IMR-90 (cell line): Measurements from ENCODE around the gene FABP6. TPM values are rescaled to one million over a fixed set of nuclear protein-coding genes. Genes with fewer than 3 reads are reported as not detected.

Experiments used
- ATAC-seq: fragments of 200-7000 bp; cut with Tn5 transposase; 2 replicates; pipeline ENCODE4 v1.9.1; 2020; ENCODE audit warnings: low read depth, mild to moderate bottlenecking, moderate library complexity
- BruUV-seq: library from RNA; stranded (reverse); fragments of 400-500 nt; replicated peaks from 2 replicates; lab custom pipeline; 2021; lab: Mats Ljungman, UMichigan
- CTCF ChIA-PET: fragments of 300-600 bp; formaldehyde crosslinking; extraction: SDS; loops from one replicate; lab custom pipeline; 2021; ENCODE audit warnings: antibody characterized with exemption; lab: Yijun Ruan, JAX
- POLR2A ChIA-PET: fragments of 300-600 bp; sonication (Branson Sonifier 250); formaldehyde crosslinking; loops from one replicate; lab custom pipeline; 2022; ENCODE audit warnings: antibody characterized with exemption; ENCODE audit not compliant: unreplicated experiment; lab: Charles Lee
- DNase-seq: peaks from one replicate; pipeline ENCODE4 v3.0.0; 2013
- H2AFZ ChIP-seq: replicated peaks from 2 replicates; pipeline ENCODE3; 2013; ENCODE audit warnings: low read length, mild to moderate bottlenecking; ENCODE audit not compliant: poor library complexity
- H2AK5ac ChIP-seq: 2 replicates; pipeline ENCODE4 v1.6.1; 2013; ENCODE audit warnings: low read depth, low read length, inconsistent platforms
- H2AK9ac ChIP-seq: replicated peaks from 2 replicates; pipeline ENCODE3; 2013; ENCODE audit warnings: mild to moderate bottlenecking, low read depth, low read length, moderate library complexity; ENCODE audit not compliant: poor library complexity
- H2BK120ac ChIP-seq: 2 replicates; pipeline ENCODE4 v1.6.1; 2013; ENCODE audit warnings: low read depth, low read length, inconsistent platforms
- H2BK15ac ChIP-seq: 3 replicates; pipeline ENCODE4 v1.6.1; 2013; ENCODE audit warnings: low read depth, low read length, inconsistent platforms
- H2BK20ac ChIP-seq: 2 replicates; pipeline ENCODE4 v1.6.1; 2013; ENCODE audit warnings: low read depth, mild to moderate bottlenecking, inconsistent platforms, low read length, moderate library complexity
- H2BK5ac ChIP-seq: 2 replicates; pipeline ENCODE4 v1.6.1; 2013; ENCODE audit warnings: mild to moderate bottlenecking, low read depth, low read length, inconsistent platforms; ENCODE audit not compliant: poor library complexity, severe bottlenecking
- H3K14ac ChIP-seq: replicated peaks from 2 replicates; pipeline ENCODE4 v1.6.1; 2013; ENCODE audit warnings: low read depth, low read length, inconsistent platforms
- H3K18ac ChIP-seq: 2 replicates; pipeline ENCODE4 v1.6.1; 2013; ENCODE audit warnings: low read depth, low read length, control low read depth
- H3K23ac ChIP-seq: 2 replicates; pipeline ENCODE4 v1.6.1; 2013; ENCODE audit warnings: low read depth, low read length, inconsistent platforms
- H3K27ac ChIP-seq: 2 replicates; pipeline ENCODE4 v1.5.1; 2013; ENCODE audit warnings: mild to moderate bottlenecking, control low read depth, low read length; ENCODE audit not compliant: insufficient read depth
- H3K27me3 ChIP-seq: 2 replicates; pipeline ENCODE4 v1.6.1; 2013; ENCODE audit warnings: low read length; ENCODE audit not compliant: control insufficient read depth, insufficient read depth
- H3K36me3 ChIP-seq: 2 replicates; pipeline ENCODE4 v1.6.1; 2013; ENCODE audit warnings: low read length, mixed read lengths; ENCODE audit not compliant: control insufficient read depth, insufficient read depth
- H3K4ac ChIP-seq: 2 replicates; pipeline ENCODE4 v1.6.1; 2013; ENCODE audit warnings: low read depth, low read length, inconsistent platforms
- H3K4me1 ChIP-seq: 2 replicates; pipeline ENCODE4 v1.6.1; 2013; ENCODE audit warnings: low read length, mixed read lengths; ENCODE audit not compliant: control insufficient read depth, insufficient read depth
- H3K4me2 ChIP-seq: 2 replicates; pipeline ENCODE4 v1.6.1; 2013; ENCODE audit warnings: low read depth, mild to moderate bottlenecking, control low read depth, low read length, moderate library complexity
- H3K4me3 ChIP-seq: 2 replicates; pipeline ENCODE4 v1.5.1; 2013; ENCODE audit warnings: low read depth, mild to moderate bottlenecking, control low read depth, low read length, moderate library complexity; ENCODE audit not compliant: insufficient read depth
- H3K56ac ChIP-seq: 2 replicates; pipeline ENCODE4 v1.6.1; 2013; ENCODE audit warnings: low read length, inconsistent platforms; ENCODE audit not compliant: insufficient read depth; ENCODE audit errors: extremely low read depth
- H3K79me1 ChIP-seq, 2 experiments: 2 replicates each; pipeline ENCODE4 v1.6.1; 2013; ENCODE audit warnings: low read length in 2 of 2, inconsistent platforms in 1 of 2, low read depth in 1 of 2
- H3K9ac ChIP-seq: 2 replicates; pipeline ENCODE4 v1.6.1; 2013; ENCODE audit warnings: low read depth, low read length, control low read depth
- H3K9me1 ChIP-seq: 2 replicates; pipeline ENCODE4 v1.6.1; 2013; ENCODE audit warnings: low read length, inconsistent platforms; ENCODE audit not compliant: insufficient read depth
- H3K9me3 ChIP-seq: 2 replicates; pipeline ENCODE4 v1.6.1; 2013; ENCODE audit warnings: low read length; ENCODE audit not compliant: control insufficient read depth, insufficient read depth
- H4K20me1 ChIP-seq: 2 replicates; pipeline ENCODE4 v1.6.1; 2013; ENCODE audit warnings: low read length, inconsistent platforms; ENCODE audit not compliant: insufficient read depth
- H4K5ac ChIP-seq: 2 replicates; pipeline ENCODE4 v1.6.1; 2013; ENCODE audit warnings: mild to moderate bottlenecking, low read depth, low read length, control low read depth
- H4K8ac ChIP-seq, 2 experiments: 2 replicates each; pipeline ENCODE4 v1.6.1; 2013; ENCODE audit warnings: low read depth in 2 of 2, low read length in 2 of 2, control low read depth in 1 of 2, inconsistent platforms in 1 of 2
- H4K91ac ChIP-seq: 2 replicates; pipeline ENCODE4 v1.6.1; 2013; ENCODE audit warnings: low read depth, low read length, inconsistent platforms; ENCODE audit not compliant: insufficient read depth
- BHLHE40 ChIP-seq: fragments of 150-350 bp; IDR thresholded peaks from 2 replicates; pipeline ENCODE4 v1.6.1; 2016; ENCODE audit warnings: mild to moderate bottlenecking, low read depth, low read length
- ELK1 ChIP-seq: fragments of 150-350 bp; IDR thresholded peaks from 2 replicates; pipeline ENCODE4 v1.6.1; 2016; ENCODE audit warnings: low read depth, mild to moderate bottlenecking, low read length, moderate library complexity, borderline replicate concordance
- USF2 ChIP-seq: fragments of 150-350 bp; IDR thresholded peaks from 2 replicates; pipeline ENCODE4 v1.6.1; 2017; ENCODE audit warnings: mild to moderate bottlenecking, antibody characterized with exemption, low read length, low read depth
- WGBS, 2 experiments: methylation state at CpG; one replicate each; pipeline versions ENCODE4 v1.1.5 to v1.1.7; 2013; ENCODE audit warnings: missing lambda C conversion rate in 2 of 2; ENCODE audit not compliant: insufficient read length in 1 of 2; ENCODE audit errors: extremely low coverage in 2 of 2; 5-methylcytosine and 5-hydroxymethylcytosine counted together
- dilution Hi-C: fragments of 300-500 bp; cut with HindIII; formaldehyde crosslinking; loops from one replicate; pipeline ENCODE4 v1.14.3; 2018; ENCODE audit warnings: low sequenced_read_pairs; ENCODE audit not compliant: unreplicated experiment
- in situ Hi-C: fragments of 300-500 bp; cut with MboI; formaldehyde crosslinking; loops from 3 replicates; pipeline ENCODE4 v1.14.3; 2019; ENCODE audit warnings: low sequenced_read_pairs, inconsistent platforms, mixed read lengths
- intact Hi-C: fragments of 100-400 bp; cut with micrococcal nuclease; formaldehyde crosslinking; loops from 2 replicates; pipeline ENCODE4 v1.10.0; 2022
- polyA plus RNA-seq, 3 experiments: library from polyadenylated mRNA; depleted of rRNA; stranded (reverse); fragments of >200 nt; gene quantifications; 2 replicates each; pipeline ENCODE4 v1.2.3, GENCODE V29; 2012; ENCODE audit warnings: low replicate concordance in 1 of 3
- total RNA-seq: library from RNA; depleted of rRNA; stranded (reverse); fragments of >200 nt; gene quantifications from 2 replicates; pipeline ENCODE4 v1.2.3, GENCODE V29; 2012

Gene FABP6
- total and polyA plus RNA-seq, 2 of the 4 experiments (the other 2 are of a cell fraction) = not detected

GRCh38 chr5:160213537-160213936 lies 15.8 kb upstream of the FABP6 start:
- no peak overlapping the region for H2AK9ac ChIP-seq
- BruUV-seq = no TSS peak
- H4K20me1 ChIP-seq = no peaks in the 10 kb centered on the region
- no peak overlapping the region for H2AK5ac ChIP-seq
- H2AFZ ChIP-seq = no peak overlapping the region
- CTCF ChIA-PET = interaction anchor here (1.2 kb wide), 1 partner anchor 15 kb away, joined by 3 read pairs; no protein-coding TSS in a partner anchor
- no peaks in the 10 kb centered on the region for H3K79me1 ChIP-seq
- no peaks in the 10 kb centered on the region for H3K9me1 ChIP-seq
- no peak overlapping the region for H3K27ac ChIP-seq
- H3K14ac ChIP-seq = no peak overlapping the region
- no peak overlapping the region for H2BK15ac ChIP-seq
- H3K23ac ChIP-seq = no peak overlapping the region
- no peaks in the 10 kb centered on the region for H3K36me3 ChIP-seq
- no peak overlapping the region for H3K4me2 ChIP-seq
- H3K18ac ChIP-seq = no peak overlapping the region
- DNase-seq (peak; percentile 13), ATAC-seq (no peak)
- no peak overlapping the region for H3K56ac ChIP-seq
- H4K8ac ChIP-seq = no peak overlapping the region
- no peak overlapping the region for H3K4ac ChIP-seq
- intact Hi-C loops (no loop called here), dilution Hi-C loops (no loop called here), in situ Hi-C loops (no loop called here)
- TF ChIP-seq USF2 (peak; percentile 74), BHLHE40 (no peak), ELK1 (no peak)
- 73% methylated on average over 2 of the region's 5 CpGs; no CpG with 5 or more reads in 1 of the 2 experiments for WGBS, 2 experiments
- no peak overlapping the region for H2BK5ac ChIP-seq
- no peaks in the 10 kb centered on the region for H3K4me1 ChIP-seq
- no peak overlapping the region for H3K4me3 ChIP-seq
- H2BK120ac ChIP-seq = no peak overlapping the region
- H4K91ac ChIP-seq = no peak overlapping the region
- no peak overlapping the region for H4K5ac ChIP-seq
- no peak overlapping the region for H2BK20ac ChIP-seq
- H3K27me3 ChIP-seq = peaks cover 17% of the 10 kb centered on the region
- POLR2A ChIA-PET = no interaction called here
- H3K9me3 ChIP-seq = no peaks in the 10 kb centered on the region
- H3K9ac ChIP-seq = no peak overlapping the region
